Raji (cell line): ENCODE data around the gene EEF1E1.

Source experiments
- POLR2A ChIP-seq: IDR thresholded peaks from 2 replicates; pipeline ENCODE4 v1.6.1; 2011; ENCODE audit warnings: low read depth, low read length, control low read depth; ENCODE audit not compliant: insufficient read depth

Gene EEF1E1

DNA sequence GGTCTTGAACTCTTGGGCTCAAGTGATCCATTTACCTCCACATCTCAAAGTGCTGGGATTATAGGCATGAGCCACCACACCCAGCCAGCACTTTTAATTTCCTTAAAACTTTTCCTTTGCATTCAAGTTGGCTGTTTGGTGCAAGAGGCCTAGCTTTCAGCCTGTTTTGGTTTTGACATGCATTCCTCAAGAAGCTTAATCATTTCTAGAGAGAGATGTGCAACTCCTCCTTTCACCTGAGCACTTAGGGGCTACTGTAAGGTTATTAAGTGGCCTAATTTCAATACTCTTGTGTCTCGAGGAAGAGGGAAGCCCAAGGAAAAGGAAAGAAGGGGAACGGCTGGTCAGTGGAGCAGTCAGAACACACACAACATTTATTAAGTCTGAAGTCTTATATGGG is 24.4 kb downstream of the EEF1E1 start:
- TF ChIP-seq POLR2A = no peak

DNA sequence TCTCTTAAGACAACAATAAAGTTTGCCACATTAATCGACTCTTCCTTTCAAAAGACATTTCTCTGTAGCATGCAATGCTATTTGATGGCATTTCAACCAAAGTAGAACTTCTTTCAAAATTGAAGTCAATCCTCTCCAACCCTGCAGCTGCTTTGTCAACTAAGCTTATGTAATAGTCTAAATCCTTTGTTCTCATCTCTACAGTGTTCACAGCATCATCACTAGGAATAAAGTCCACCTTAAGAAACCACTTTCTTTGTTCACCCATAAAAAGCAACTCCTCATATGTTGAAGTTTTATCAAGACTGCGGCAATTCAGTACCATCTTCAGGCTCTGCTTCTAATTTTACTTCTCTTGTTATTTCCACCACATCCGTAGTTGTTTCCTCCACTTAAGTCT is 26.6 kb downstream of the EEF1E1 start:
- no peak for TF ChIP-seq POLR2A

GRCh38 chr6:8075185-8075584 is 27.2 kb downstream of the EEF1E1 start:
- no peak for TF ChIP-seq POLR2A

DNA sequence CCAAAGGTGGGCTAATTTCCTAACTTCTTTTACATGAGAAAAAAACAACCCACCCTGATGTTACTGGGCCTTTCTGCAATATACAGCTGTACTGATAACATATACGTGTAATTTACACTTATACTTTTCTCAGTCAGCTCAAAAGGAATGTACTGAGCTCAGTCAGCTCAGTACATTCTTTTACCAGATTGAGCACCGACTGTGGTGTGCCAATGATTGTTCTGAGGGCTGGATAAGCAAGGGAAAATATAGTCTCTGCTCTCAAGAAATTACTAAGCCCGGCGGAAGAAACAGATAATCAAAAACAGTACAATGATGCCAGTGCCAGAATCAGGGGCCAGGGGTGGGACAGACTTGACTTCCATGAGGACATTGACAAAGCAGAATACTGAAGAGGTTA is 28.1 kb downstream of the EEF1E1 start:
- no peak for TF ChIP-seq POLR2A

DNA sequence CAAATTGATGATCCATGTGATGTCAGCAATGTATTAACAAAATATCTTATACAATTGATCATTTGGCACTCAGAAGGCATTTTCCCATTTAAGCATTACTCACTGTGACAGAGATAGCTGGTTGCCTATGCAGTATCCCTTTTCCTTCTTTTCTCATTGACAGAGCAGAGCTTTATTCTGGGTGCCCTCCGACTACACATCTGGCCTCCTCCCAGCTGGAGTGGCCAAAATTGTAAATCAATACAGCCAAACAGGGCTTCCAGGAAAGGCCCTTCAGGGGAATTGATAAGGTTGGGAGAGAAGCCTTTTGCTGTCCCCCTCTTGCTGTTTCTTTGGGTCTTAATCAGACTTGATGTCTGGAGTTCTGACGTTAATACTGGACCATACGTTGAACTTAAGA is 28.6 kb downstream of the EEF1E1 start:
- no peak for TF ChIP-seq POLR2A

DNA sequence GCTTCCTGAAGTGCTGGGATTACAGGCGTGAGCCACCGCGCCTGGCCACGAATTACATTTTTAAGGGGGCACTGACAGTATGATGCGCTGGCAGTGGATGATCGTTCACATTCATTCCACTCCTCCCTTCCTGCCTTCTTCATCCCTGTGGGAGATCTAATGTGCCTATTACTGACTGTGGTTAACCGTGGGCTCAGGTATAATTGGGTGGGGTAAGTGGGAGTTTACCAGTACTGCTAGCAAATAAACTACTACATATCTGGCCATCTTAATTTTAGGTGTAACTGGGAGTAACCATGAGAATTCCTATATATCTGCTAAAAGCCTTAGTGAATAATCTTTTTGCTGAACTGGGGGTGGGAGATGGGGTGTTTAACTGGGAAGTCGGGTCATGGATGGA is 31.6 kb downstream of the EEF1E1 start:
- no peak for TF ChIP-seq POLR2A

DNA sequence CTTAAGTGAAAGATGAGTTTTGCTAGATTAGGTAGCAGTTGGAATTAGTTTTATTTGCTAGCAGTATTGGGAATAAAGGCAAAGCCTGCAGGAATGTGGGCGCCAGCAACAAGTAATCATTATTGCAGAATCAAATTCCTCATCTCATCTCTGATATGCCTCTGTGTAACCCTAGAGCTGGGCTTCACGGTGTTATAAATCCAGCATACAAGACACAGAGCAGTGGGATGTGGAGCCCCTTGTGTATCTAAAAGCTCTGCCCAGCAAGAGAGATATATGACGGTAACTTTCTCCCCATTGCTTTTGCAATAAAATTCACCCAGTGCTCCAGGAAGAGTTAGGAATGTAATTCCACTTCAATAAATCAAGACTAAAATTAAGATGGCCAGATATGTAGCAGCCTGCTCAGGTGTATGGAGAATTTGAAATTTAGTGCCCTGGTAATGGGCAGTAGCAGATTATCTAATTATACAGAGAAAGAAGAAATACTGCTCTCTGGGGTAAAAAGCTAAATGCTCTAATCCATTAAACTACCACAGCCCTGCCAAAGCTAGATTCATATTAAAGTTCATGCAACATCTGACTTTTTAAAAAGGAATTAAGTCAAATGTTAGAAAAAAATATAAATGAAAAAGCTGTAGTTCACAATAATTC is 32.6 kb downstream of the EEF1E1 start:
- no peak for TF ChIP-seq POLR2A

- no peak for TF ChIP-seq POLR2A
Observed at GRCh38 chr6:8069151-8069550, 33.2 kb downstream of the EEF1E1 start.

GRCh38 chr6:8066108-8066507 is 36.2 kb downstream of the EEF1E1 start:
- TF ChIP-seq POLR2A = no peak

- TF ChIP-seq POLR2A = no peak
Observed at GRCh38 chr6:8065519-8065911, 36.8 kb downstream of the EEF1E1 start.

DNA sequence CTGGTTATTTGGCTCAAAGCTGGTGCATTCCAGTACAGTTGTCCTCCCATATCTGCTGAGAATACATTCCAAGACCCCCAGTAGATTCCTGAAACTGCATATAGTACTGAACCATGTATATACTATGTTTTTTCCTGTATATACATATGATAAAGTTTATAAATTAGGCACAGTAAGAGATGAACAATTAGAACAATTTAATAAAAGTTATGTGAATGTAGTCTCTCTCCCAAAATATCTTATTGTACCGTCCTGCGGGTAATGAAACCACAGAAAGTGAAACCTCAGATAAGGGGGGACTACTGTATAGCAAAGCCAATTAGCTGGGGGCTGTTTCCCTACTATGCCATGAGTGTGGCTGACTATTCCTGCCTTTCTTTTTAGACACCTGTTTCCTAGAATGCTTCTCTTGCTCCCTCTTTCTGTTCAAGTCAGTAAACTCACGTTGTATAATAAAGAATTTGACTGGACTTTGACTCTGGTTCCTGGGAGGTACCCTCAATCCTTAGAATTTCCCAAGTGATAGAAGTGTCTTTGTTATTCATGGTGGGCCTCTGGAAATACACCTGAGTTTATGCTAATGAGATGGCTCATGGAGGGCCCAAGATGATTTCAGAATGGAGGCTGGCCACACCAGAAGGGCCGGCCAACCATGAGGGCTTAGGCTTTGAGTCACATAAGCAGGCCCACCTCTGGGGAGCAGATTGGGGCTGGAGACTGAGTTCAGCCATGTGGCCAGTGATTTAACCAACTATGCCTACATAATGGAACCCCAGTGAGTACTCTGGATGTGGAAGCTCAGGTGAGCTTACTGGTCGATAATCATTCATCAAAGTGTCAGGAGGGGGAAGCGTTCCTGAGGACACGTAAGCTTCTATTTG is 37.5 kb downstream of the EEF1E1 start:
- TF ChIP-seq POLR2A = no peak

DNA sequence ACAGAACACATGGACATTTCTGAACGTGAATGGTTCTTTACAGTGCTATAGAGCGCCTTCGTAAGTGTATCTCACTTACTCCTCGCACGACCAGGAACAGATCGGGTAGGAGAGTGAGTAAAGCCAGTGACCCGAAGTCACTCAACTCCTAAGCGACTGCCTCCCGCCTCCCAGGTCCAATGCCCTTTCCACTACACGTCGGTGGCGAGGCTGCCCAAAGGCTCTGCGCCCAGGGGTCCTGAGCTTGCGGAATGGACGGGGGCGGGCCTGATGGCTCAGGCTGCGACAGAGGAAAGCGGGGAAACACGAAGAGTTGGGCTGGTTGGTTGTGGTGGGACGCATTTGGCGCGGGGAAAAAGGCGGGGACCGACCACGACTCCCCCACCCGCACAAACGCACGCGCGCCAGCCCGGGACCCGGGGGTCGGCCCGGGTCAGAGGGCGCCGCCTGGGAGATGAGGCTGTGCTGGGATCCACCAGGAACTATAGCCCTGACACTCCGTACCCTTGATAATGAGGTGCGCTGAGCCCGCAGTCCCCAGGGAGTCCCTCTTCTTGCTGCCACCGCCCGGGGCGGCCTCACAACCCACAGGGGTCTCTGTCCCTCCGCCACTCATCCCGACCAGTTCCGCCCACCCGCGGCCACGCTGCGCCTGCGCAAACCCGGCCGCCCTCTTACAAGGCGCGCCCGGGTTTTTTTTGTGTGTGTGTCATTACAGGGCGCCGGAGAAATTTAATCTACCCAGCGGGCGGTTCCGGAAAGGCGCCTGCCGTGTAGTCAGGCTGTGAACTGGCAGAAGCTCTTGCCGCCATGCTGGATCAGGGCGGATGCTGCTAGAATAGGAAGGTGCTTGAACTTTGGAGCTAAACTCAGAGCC is 38.3 kb downstream of the EEF1E1 start, which contains the start of gene BLOC1S5:
BLOC1S5 (minus strand) TSS at position 629 of the 877 bp plus-strand sequence; CDS start at position 616, 13 bp downstream.
- peak; percentile 91 for TF ChIP-seq POLR2A

- no peak for TF ChIP-seq POLR2A
Observed at GRCh38 chr6:8061736-8062135, 40.6 kb downstream of the EEF1E1 start.

DNA sequence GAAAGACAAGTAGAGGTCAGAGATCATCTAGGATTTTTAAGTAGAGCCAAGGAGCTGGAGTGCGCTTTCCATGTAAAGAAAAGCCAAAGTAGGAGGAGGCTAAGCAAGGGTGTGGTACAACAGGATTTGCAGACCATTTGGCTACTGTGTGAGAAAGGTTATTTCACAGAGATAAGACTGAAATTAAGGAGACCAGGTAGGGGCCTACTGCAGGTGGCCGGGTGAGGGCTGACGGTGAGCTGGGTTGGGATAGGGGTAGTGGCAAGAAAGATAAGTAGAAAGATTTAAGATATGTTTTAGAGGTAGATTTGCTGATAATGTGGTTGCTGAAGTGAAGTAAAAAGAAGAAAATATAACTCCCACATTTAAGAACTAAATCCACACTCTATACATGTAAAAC is 42.0 kb downstream of the EEF1E1 start:
- TF ChIP-seq POLR2A = no peak

GRCh38 chr6:8059129-8059528 is 43.2 kb downstream of the EEF1E1 start:
- TF ChIP-seq POLR2A = no peak
